Endodermal cell (in vitro differentiated cells): ENCODE results near the gene NRAP. TPM values are rescaled to one million over a fixed set of nuclear protein-coding genes. Genes with fewer than 3 reads are reported as not detected.

Experiments
- DNase-seq: peaks from one replicate; pipeline ENCODE4 v3.0.0-alpha.2; 2017
- H3K27ac ChIP-seq: 2 replicates; pipeline ENCODE4 v1.5.1; 2013; ENCODE audit warnings: mild to moderate bottlenecking, low read depth, low read length, moderate library complexity
- H3K27me3 ChIP-seq: 2 replicates; pipeline ENCODE4 v1.6.1; 2013; ENCODE audit warnings: mild to moderate bottlenecking, low read length, moderate library complexity; ENCODE audit not compliant: insufficient read depth, control insufficient read depth, poor library complexity, severe bottlenecking
- H3K36me3 ChIP-seq: 2 replicates; pipeline ENCODE4 v1.7.0; 2013; ENCODE audit warnings: mild to moderate bottlenecking, low read length, moderate library complexity; ENCODE audit not compliant: control insufficient read depth, insufficient read depth
- H3K4me1 ChIP-seq: one replicate; pipeline ENCODE4 v1.7.0; 2013; ENCODE audit warnings: low read length; ENCODE audit not compliant: control insufficient read depth, insufficient read depth
- H3K4me3 ChIP-seq: 2 replicates; pipeline ENCODE4 v1.5.1; 2013; ENCODE audit warnings: mild to moderate bottlenecking, low read length, moderate library complexity
- H3K9ac ChIP-seq: 2 replicates; pipeline ENCODE4 v1.6.1; 2013; ENCODE audit warnings: mild to moderate bottlenecking, low read length, moderate library complexity; ENCODE audit not compliant: poor library complexity, severe bottlenecking; ENCODE audit errors: extremely low read depth
- H3K9me3 ChIP-seq: 2 replicates; pipeline ENCODE4 v1.6.1; 2013; ENCODE audit warnings: mild to moderate bottlenecking, low read length, moderate library complexity; ENCODE audit not compliant: control insufficient read depth
- H3K27ac Mint-ChIP-seq: 2 replicates; pipeline ENCODE4 v1.8.0; 2020; ENCODE audit warnings: mixed read lengths
- H3K27me3 Mint-ChIP-seq: 2 replicates; pipeline ENCODE4 v1.8.0; 2021; ENCODE audit warnings: mild to moderate bottlenecking, mixed read lengths; ENCODE audit not compliant: insufficient read depth
- H3K36me3 Mint-ChIP-seq: 2 replicates; pipeline ENCODE4 v1.8.0; 2020; ENCODE audit warnings: low read depth, mixed read lengths
- H3K4me1 Mint-ChIP-seq: 2 replicates; pipeline ENCODE4 v1.8.0; 2020; ENCODE audit warnings: mixed read lengths
- H3K4me3 Mint-ChIP-seq: 2 replicates; pipeline ENCODE4 v1.8.0; 2020; ENCODE audit warnings: mild to moderate bottlenecking, moderate library complexity, mixed read lengths
- H3K9me3 Mint-ChIP-seq: 2 replicates; pipeline ENCODE4 v1.8.0; 2020; ENCODE audit warnings: mild to moderate bottlenecking, mixed read lengths
- WGBS, 2 experiments: methylation state at CpG; one replicate each; pipeline versions ENCODE4 v1.1.5 to v1.1.7; 2013; ENCODE audit warnings: missing lambda C conversion rate in 2 of 2, mixed read lengths in 1 of 2; ENCODE audit not compliant: insufficient coverage in 1 of 2, insufficient read length in 1 of 2; 5-methylcytosine and 5-hydroxymethylcytosine counted together
- total RNA-seq, 2 donors: library from RNA; stranded (reverse); fragmentation: NEBNext Ultra II Directional in 1 of 2; extraction: Animal tissue kit (Norgen Biotek cat#: 25700) in 1 of 2; gene quantifications; 2 replicates in 1 of 2; 3 replicates in 1 of 2; pipeline ENCODE4 v1.2.1, GENCODE V29; 2021
- TF ChIP-seq, protein P1 (sequence below): fragments of 200-600 bp; sonication (generic); conservative IDR thresholded peaks from 2 replicates; pipeline ENCODE4 v1.5.0; 2021; ENCODE audit warnings: antibody characterized with exemption, mild to moderate bottlenecking

Gene NRAP
- total RNA-seq, 2 donors from 2014 or later: 0.09 to 0.11 TPM

DNA sequence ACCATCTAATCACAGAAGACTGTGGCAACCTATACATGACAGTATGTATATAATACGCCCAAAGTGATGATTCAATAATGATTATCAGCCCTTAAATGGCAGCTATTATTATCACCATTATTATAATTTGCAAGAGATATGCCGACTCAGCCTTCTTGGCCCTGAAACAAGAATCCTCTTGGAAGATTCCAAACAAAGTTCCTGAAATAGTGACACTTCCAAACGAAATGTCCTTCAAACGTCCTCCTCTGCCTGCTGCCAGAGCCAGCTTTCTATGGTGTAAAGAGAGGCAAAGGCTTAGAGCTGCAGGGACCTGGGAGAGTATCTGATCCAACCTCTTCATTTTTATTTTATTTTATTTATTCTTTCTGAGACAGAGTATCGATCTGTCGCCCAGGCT lies 36.0 kb downstream of the NRAP start:
- Histone ChIP-seq H3K4me3 (no peak overlapping the region), H3K27me3 (no peaks in the 10 kb centered on the region), H3K36me3 (no peaks in the 10 kb centered on the region), H3K4me1 (peaks cover 18% of the 10 kb centered on the region), H3K27ac (no peak overlapping the region), H3K9ac (no peak overlapping the region), H3K9me3 (no peaks in the 10 kb centered on the region)
- TF ChIP-seq, protein P1, sequence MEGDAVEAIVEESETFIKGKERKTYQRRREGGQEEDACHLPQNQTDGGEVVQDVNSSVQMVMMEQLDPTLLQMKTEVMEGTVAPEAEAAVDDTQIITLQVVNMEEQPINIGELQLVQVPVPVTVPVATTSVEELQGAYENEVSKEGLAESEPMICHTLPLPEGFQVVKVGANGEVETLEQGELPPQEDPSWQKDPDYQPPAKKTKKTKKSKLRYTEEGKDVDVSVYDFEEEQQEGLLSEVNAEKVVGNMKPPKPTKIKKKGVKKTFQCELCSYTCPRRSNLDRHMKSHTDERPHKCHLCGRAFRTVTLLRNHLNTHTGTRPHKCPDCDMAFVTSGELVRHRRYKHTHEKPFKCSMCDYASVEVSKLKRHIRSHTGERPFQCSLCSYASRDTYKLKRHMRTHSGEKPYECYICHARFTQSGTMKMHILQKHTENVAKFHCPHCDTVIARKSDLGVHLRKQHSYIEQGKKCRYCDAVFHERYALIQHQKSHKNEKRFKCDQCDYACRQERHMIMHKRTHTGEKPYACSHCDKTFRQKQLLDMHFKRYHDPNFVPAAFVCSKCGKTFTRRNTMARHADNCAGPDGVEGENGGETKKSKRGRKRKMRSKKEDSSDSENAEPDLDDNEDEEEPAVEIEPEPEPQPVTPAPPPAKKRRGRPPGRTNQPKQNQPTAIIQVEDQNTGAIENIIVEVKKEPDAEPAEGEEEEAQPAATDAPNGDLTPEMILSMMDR: no peak
- Mint-ChIP-seq H3K4me1 (peaks cover 51% of the 10 kb centered on the region), H3K4me3 (no peak overlapping the region), H3K27ac (no peak overlapping the region), H3K36me3 (no peaks in the 10 kb centered on the region), H3K9me3 (no peaks in the 10 kb centered on the region), H3K27me3 (peaks cover 8% of the 10 kb centered on the region)
- WGBS, 2 experiments: 89 to 93% methylated on average over 4 to 6 of the region's 6 CpGs
- peak; percentile 6 for DNase-seq

DNA sequence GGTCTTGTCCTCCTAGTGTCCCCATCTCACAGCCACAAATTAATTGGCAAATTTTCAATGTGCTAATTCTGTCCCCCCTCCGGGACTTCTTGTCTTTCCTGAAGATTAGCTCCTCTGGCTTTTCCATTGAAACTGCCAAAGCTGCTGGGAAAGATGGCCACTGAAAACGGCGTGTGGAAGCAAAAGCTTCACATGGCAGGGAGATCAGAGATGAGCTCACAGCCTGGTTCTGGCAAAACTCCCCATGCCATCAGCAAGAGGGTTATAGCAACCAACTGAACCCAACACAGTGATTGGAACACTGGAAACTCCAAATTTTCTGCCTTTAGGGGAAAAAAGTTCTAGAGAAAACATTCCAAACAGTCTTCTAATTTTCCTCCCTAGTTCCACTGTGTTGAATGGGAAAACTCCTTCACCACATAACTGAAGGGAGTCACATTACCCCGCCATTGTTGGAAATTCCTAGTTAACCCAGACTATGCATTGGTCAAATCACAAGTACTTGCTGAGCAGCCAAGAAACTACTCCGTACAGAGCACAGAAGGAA lies 37.0 kb downstream of the NRAP start:
- no peak overlapping the region for H3K27ac ChIP-seq
- H3K36me3 ChIP-seq: no peaks in the 10 kb centered on the region
- TF ChIP-seq, protein P1: no peak
- Mint-ChIP-seq H3K4me1 (peaks cover 49% of the 10 kb centered on the region), H3K27me3 (peaks cover 8% of the 10 kb centered on the region), H3K27ac (no peak overlapping the region), H3K9me3 (no peaks in the 10 kb centered on the region), H3K4me3 (no peak overlapping the region), H3K36me3 (no peaks in the 10 kb centered on the region)
- peak; percentile 28 for DNase-seq
- 70 to 83% methylated on average over 4 to 5 of the region's 5 CpGs for WGBS, 2 experiments
- H3K9me3 ChIP-seq: no peaks in the 10 kb centered on the region
- H3K4me1 ChIP-seq: peaks cover 22% of the 10 kb centered on the region
- no peak overlapping the region for H3K4me3 ChIP-seq
- no peaks in the 10 kb centered on the region for H3K27me3 ChIP-seq
- no peak overlapping the region for H3K9ac ChIP-seq

DNA sequence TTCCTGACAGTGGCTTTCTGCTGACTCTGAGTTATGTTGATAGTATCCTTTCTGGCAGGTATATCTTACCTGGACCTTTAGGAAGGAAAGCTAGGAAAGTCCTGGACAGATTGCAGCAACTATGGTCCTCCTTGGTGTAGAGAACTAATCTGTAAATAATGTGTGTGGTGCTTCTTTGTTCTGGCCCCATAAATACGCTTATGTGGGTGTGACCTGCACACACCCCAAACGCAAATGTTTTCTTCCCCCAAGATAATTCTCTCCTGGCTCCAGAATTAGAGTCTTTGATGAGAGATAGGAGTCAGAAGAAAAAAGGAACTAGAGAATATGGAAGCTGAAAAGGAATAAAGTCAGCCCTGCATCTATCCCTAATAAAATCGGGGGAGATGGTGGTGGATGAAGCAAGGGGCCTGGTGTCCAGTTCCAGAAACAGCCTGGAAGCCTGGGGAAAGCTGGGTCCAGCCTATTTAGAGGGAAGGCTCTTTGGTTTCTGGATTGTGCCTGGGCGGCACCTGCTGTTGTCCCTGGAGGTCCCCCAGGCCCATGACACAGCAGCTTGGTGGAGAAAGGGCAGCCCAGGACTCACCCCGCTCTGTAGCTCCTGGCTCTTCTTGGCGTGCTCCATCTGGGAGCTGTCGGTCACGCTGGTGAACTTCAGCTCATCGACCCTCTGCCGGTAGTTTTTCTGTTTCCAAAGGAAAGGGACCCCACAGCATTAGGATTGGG lies 38.2 kb downstream of the NRAP start:
- Mint-ChIP-seq H3K27me3 (peaks cover 9% of the 10 kb centered on the region), H3K9me3 (no peaks in the 10 kb centered on the region)

More for the DNA sequence above, 38.2 kb downstream of the NRAP start:
- 90 to 100% methylated on average over 7 to 10 of the region's 10 CpGs for WGBS, 2 experiments
- peaks cover 44% of the 10 kb centered on the region for H3K4me1 Mint-ChIP-seq
- H3K4me3 Mint-ChIP-seq: no peak overlapping the region
- Histone ChIP-seq H3K27ac (no peak overlapping the region), H3K36me3 (no peaks in the 10 kb centered on the region), H3K4me1 (peaks cover 22% of the 10 kb centered on the region), H3K9me3 (no peaks in the 10 kb centered on the region), H3K4me3 (no peak overlapping the region), H3K27me3 (no peaks in the 10 kb centered on the region), H3K9ac (no peak overlapping the region)
- H3K36me3 Mint-ChIP-seq: no peaks in the 10 kb centered on the region
- TF ChIP-seq, protein P1: no peak
- no peak overlapping the region for H3K27ac Mint-ChIP-seq
- peak; percentile 27 for DNase-seq
